Stimulated activated effector memory CD8-positive, alpha-beta T cell treated with anti-CD3 and anti-CD28 coated beads, Interleukin-12 subunit alpha, Interleukin-12 subunit beta, amount 100 ng/mL, for 72 hours (primary cell): Measurements from ENCODE around the gene ADSS2.
"Not testable (repeated sequence)": the region's sequence is repeated elsewhere in the genome, so short reads cannot be mapped to it uniquely, and the experiment has no call there.

Source experiments
- ATAC-seq: fragments of 150-1000 bp; cut with Tn5 transposase; 2 replicates; pipeline ENCODE4 v1.10.0; 2021
- DNase-seq, 2 donors: peaks; one replicate each; pipeline ENCODE4 v3.0.0; 2021 to 2022; ENCODE audit warnings: low spot score in 2 of 2
- H3K27ac Mint-ChIP-seq: one replicate; pipeline ENCODE4 v1.8.0; 2022; ENCODE audit warnings: mild to moderate bottlenecking, mixed read lengths
- H3K36me3 Mint-ChIP-seq: one replicate; pipeline ENCODE4 v1.8.0; 2022; ENCODE audit warnings: mild to moderate bottlenecking, mixed read lengths
- H3K4me1 Mint-ChIP-seq: one replicate; pipeline ENCODE4 v1.8.0; 2022; ENCODE audit warnings: mixed read lengths
- H3K4me3 Mint-ChIP-seq: one replicate; pipeline ENCODE4 v1.8.0; 2022; ENCODE audit warnings: mild to moderate bottlenecking, mixed read lengths
- H3K9me3 Mint-ChIP-seq: one replicate; pipeline ENCODE4 v1.8.0; 2022; ENCODE audit warnings: mixed read lengths

Gene ADSS2

DNA sequence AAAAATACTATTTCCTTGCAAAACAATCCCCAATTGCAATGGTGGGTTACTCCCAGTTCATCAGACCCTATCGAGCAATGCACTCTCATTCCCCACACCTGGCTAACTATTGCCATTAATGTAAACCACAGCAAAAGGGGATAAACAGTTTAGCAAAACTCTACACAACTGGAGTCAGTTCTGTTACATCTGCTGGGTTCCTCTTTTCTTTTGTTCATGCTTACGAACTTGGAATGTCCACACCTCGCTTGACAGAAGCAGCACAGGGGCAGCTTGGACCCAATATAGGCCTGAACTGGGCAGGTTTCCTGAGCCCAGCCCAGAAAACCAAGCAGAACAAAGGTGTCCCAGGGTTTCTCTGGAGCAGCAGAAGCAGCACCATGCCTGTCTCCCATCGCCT lies 57.4 kb downstream of the ADSS2 start:
- peaks cover 2% of the 10 kb centered on the region for H3K9me3 Mint-ChIP-seq
- H3K36me3 Mint-ChIP-seq = no peaks in the 10 kb centered on the region
- DNase-seq = no peak
- H3K4me3 Mint-ChIP-seq = no peak overlapping the region
- H3K27ac Mint-ChIP-seq = no peak overlapping the region
- H3K4me1 Mint-ChIP-seq = peaks cover 9% of the 10 kb centered on the region
- no peak for ATAC-seq

GRCh38 chr1:244393604-244394176 lies 58.0 kb downstream of the ADSS2 start:
- no peaks in the 10 kb centered on the region for H3K36me3 Mint-ChIP-seq
- H3K9me3 Mint-ChIP-seq = peaks cover 2% of the 10 kb centered on the region
- H3K4me3 Mint-ChIP-seq = no peak overlapping the region
- no peak for ATAC-seq
- DNase-seq = no peak
- peaks cover 9% of the 10 kb centered on the region for H3K4me1 Mint-ChIP-seq
- no peak overlapping the region for H3K27ac Mint-ChIP-seq

DNA sequence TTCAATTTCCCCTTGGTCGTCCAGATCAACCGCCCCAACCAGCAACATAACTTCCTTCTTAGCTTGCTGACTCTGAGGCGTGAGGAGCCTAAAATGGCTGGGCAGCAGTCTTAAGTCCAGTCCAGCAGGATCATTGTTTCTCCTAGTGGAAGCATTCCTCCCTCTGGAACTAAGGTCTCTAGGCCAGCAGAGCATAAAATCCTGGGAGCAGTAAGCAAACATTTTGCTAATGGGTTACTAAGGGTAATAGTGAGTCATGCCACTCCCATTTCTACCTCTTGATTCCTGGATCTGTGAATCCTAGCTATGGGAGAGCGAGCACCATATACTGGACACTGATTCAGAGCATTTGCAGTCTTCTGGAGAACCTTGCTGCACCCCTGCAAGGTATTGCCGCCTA lies 59.9 kb downstream of the ADSS2 start:
- H3K27ac Mint-ChIP-seq = no peak overlapping the region
- H3K4me1 Mint-ChIP-seq = peaks cover 2% of the 10 kb centered on the region
- DNase-seq (peak in 1 of 2 donors; percentile 40), ATAC-seq (no peak)
- no peak overlapping the region for H3K4me3 Mint-ChIP-seq
- no peaks in the 10 kb centered on the region for H3K36me3 Mint-ChIP-seq
- H3K9me3 Mint-ChIP-seq = peaks cover 2% of the 10 kb centered on the region

- Mint-ChIP-seq H3K27ac (no peak overlapping the region), H3K9me3 (peaks cover 2% of the 10 kb centered on the region), H3K36me3 (no peaks in the 10 kb centered on the region), H3K4me1 (no peaks in the 10 kb centered on the region), H3K4me3 (no peak overlapping the region)
- ATAC-seq (no peak), DNase-seq (no peak)
Measured at GRCh38 chr1:244388961-244389360, 62.7 kb downstream of the ADSS2 start.

- Mint-ChIP-seq H3K4me3 (no peak overlapping the region), H3K9me3 (peaks cover 2% of the 10 kb centered on the region), H3K36me3 (no peaks in the 10 kb centered on the region), H3K4me1 (no peaks in the 10 kb centered on the region), H3K27ac (no peak overlapping the region)
- DNase-seq (no peak), ATAC-seq (no peak)
Measured at GRCh38 chr1:244387415-244387814, 64.3 kb downstream of the ADSS2 start.

DNA sequence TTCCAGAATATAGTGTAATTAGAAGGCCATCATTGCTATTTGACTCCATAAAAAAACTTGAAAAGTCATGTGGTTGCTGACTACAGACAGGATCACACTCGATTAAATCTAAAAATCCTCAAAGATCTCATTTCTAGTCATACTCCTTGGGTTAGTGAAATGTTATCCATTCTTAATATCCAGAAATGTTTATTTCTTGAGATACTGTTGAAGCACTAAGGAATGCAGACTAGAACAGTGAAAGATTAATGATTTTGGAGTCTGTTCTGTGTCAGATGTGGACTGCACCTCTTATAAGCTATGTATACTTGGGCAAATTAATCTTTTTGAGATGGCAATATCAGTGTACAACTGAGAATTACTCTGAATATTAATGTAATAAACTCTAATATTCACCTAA lies 65.1 kb downstream of the ADSS2 start:
- no peaks in the 10 kb centered on the region for H3K9me3 Mint-ChIP-seq
- H3K4me1 Mint-ChIP-seq = no peaks in the 10 kb centered on the region
- ATAC-seq (no peak), DNase-seq (no peak)
- H3K27ac Mint-ChIP-seq = no peak overlapping the region
- H3K36me3 Mint-ChIP-seq = no peaks in the 10 kb centered on the region
- H3K4me3 Mint-ChIP-seq = no peak overlapping the region

- DNase-seq = no peak
- Mint-ChIP-seq H3K36me3 (no peaks in the 10 kb centered on the region), H3K4me1 (no peaks in the 10 kb centered on the region), H3K4me3 (no peak overlapping the region), H3K27ac (no peak overlapping the region), H3K9me3 (no peaks in the 10 kb centered on the region)
- no peak for ATAC-seq
Measured at GRCh38 chr1:244384066-244384465, 67.6 kb downstream of the ADSS2 start.

DNA sequence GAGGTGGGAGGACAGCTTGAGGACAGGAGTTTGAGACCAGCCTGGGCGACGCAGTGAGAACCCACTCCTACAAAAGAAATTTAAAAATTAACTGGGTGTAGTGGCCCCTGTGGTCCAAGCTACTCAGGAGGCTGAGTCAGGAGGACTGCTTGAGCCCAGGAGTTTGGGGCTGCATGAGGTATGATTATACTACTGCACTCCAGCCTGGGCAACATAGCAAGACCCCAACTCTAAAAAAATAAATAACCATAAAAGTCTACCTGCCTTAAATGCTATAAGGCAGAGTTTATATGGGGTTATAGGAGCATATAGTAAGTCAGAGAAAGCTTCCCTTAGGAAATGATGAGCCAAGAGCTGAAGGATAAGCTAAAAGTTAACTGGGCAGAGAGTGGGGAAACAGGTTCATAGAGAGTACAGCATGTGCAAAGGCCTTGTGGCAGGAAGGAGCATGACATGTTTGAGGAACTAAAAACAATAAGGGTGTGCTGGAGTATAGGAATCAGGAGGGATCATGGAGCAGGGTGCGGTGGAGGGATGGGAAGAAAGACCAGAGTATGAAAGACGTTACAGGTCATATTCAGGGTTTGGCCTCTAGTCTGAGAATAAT lies 68.3 kb downstream of the ADSS2 start:
- ATAC-seq (no peak), DNase-seq (no peak)
- H3K4me3 Mint-ChIP-seq = no peak overlapping the region
- no peaks in the 10 kb centered on the region for H3K36me3 Mint-ChIP-seq
- no peaks in the 10 kb centered on the region for H3K4me1 Mint-ChIP-seq
- H3K9me3 Mint-ChIP-seq = no peaks in the 10 kb centered on the region
- no peak overlapping the region for H3K27ac Mint-ChIP-seq

GRCh38 chr1:244381878-244382565 lies 69.7 kb downstream of the ADSS2 start:
- Mint-ChIP-seq H3K4me3 (no peak overlapping the region), H3K36me3 (no peaks in the 10 kb centered on the region), H3K27ac (no peak overlapping the region), H3K4me1 (no peaks in the 10 kb centered on the region), H3K9me3 (no peaks in the 10 kb centered on the region)
- no peak for ATAC-seq
- no peak for DNase-seq

DNA sequence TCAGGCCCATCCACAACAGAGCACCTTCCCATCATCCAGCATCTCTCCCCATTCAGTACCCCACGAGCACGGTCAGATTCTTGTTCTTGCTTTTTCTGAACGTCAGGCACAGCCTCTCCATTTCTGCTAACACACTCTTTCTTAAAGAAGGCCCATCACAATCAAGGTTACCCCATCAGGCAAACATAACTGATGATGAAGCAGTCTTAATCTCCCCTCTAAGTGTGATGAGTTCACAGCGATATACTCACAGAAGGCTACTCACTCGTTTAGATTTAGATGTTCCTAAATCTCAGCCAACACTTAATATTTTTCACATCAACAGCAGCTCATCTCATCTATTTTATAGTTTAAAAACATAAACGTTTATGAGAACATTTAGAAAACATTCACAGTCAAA lies 75.6 kb downstream of the ADSS2 start:
- Mint-ChIP-seq H3K27ac (no peak overlapping the region), H3K36me3 (no peaks in the 10 kb centered on the region), H3K9me3 (no peaks in the 10 kb centered on the region), H3K4me1 (peaks cover 18% of the 10 kb centered on the region), H3K4me3 (no peak overlapping the region)
- ATAC-seq = no peak
- no peak for DNase-seq

- DNase-seq (no peak), ATAC-seq (no peak)
- no peaks in the 10 kb centered on the region for H3K36me3 Mint-ChIP-seq
- H3K4me3 Mint-ChIP-seq = no peak overlapping the region
- H3K4me1 Mint-ChIP-seq = peaks cover 20% of the 10 kb centered on the region
- no peak overlapping the region for H3K27ac Mint-ChIP-seq
- H3K9me3 Mint-ChIP-seq = no peaks in the 10 kb centered on the region
Measured at GRCh38 chr1:244375051-244375450, 76.7 kb downstream of the ADSS2 start.

- not testable (repeated sequence) for H3K9me3 Mint-ChIP-seq, ATAC-seq, DNase-seq, H3K36me3 Mint-ChIP-seq, H3K4me3 Mint-ChIP-seq, H3K27ac Mint-ChIP-seq
- peaks cover 20% of the 10 kb centered on the region for H3K4me1 Mint-ChIP-seq
Measured at GRCh38 chr1:244374484-244374883, 77.2 kb downstream of the ADSS2 start.

DNA sequence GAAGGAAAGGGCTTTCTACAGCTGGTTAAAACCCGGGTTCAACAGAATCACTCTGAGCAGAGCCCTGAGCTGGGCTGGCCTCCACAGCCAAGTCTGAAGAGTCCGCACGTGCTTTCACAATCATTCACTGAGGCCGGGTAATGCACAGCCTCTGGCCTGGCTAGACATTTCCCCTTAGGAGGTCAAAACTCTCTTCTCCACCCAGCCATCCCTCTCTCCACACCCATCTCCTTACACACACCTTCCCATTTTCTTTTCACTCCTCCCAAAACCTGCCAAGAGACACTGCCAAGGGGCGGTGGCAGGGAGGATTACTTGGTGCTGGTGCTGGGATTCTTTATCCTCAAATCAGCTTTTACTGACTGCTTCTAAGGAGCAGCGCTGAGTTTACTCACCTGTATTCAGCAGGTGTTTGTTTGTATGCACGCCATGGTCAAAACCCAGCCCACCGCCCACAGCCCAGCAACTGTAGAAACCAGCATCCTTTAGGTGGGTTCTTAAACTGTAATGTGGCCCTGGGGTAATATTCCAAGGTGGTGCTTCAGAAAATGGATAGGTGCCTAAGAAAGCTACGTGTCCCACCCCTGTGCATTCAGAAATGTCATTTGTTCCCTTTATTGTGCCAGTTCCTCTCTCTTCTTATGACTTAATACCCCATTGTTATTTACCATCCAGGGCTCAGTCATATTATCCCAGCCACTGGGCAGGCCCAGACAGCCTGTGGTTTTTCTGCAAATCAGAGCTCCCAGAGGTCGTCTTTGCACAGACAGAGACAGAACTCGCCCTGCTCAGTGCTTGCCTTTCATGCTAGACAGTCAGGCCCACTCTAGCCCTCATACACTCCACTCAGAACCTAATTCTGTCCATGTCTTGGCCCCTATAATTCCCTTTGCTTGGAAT lies 80.2 kb downstream of the ADSS2 start:
- Mint-ChIP-seq H3K4me1 (peaks cover 20% of the 10 kb centered on the region), H3K27ac (peak overlapping the region; percentile 32), H3K4me3 (no peak overlapping the region), H3K9me3 (no peaks in the 10 kb centered on the region), H3K36me3 (no peaks in the 10 kb centered on the region)
- DNase-seq (no peak), ATAC-seq (peak; percentile 82)

DNA sequence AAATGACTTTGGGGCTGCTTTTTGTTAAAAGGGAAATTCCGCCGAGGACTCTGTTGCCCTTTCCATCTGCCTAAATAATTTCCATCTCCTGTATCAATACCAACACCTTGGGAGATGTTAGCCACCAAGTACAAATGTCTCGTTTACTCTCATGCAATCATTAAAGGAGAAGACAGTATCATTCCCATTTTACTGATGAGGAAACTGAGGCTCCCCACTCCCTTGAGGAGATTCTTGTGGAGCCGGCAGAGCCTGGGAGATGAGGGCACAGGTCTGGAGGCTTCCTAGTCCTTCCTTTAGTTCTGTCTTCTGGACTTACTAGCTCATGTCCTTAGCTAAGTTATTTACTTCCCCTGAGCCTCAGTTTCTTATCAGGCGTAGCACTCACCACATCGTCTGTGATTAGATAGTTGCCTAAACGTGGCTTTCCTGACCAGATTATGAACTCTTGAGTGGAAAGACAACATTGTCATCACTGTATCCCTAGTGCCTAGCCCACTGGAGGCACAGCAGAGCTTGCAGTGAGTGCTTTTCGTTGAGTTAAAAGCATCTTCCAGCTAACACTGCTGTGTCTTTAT lies 81.6 kb downstream of the ADSS2 start:
- Mint-ChIP-seq H3K27ac (no peak overlapping the region), H3K36me3 (no peaks in the 10 kb centered on the region), H3K9me3 (peaks cover 3% of the 10 kb centered on the region), H3K4me1 (peaks cover 20% of the 10 kb centered on the region), H3K4me3 (no peak overlapping the region)
- ATAC-seq = no peak
- DNase-seq = no peak
